22Rv1 (cell line): ENCODE measurements around the gene DNAH3.

ENCODE experiments used
- H3K27ac ChIP-seq: fragments of 450-650 bp; 2 replicates; pipeline ENCODE4 v1.5.1; 2017
- CTCF ChIP-seq: fragments of 450-650 bp; IDR thresholded peaks from 2 replicates; pipeline ENCODE4 v1.5.1; 2017; ENCODE audit warnings: mild to moderate bottlenecking
- ZFX ChIP-seq: fragments of 450-650 bp; IDR thresholded peaks from 2 replicates; pipeline ENCODE4 v1.6.1; 2017; ENCODE audit warnings: antibody characterized with exemption, borderline replicate concordance

The DNAH3 gene

GRCh38 chr16:21145738-21146137, 4.9 kb downstream of the DNAH3 start:
- H3K27ac ChIP-seq: no peak overlapping the region
- TF ChIP-seq ZFX: no peak

- H3K27ac ChIP-seq: no peak overlapping the region
- TF ChIP-seq CTCF: no peak
- no peak for TF ChIP-seq ZFX
Measured at GRCh38 chr16:21134053-21134452, 16.6 kb downstream of the DNAH3 start.

GRCh38 chr16:21130811-21131210, 19.8 kb downstream of the DNAH3 start:
- no peak overlapping the region for H3K27ac ChIP-seq
- no peak for TF ChIP-seq ZFX
- no peak for TF ChIP-seq CTCF

- H3K27ac ChIP-seq: no peak overlapping the region
- TF ChIP-seq ZFX: no peak
- no peak for TF ChIP-seq CTCF
Measured at GRCh38 chr16:21128991-21129390, 21.7 kb downstream of the DNAH3 start.

- TF ChIP-seq CTCF: no peak
- no peak for TF ChIP-seq ZFX
- no peak overlapping the region for H3K27ac ChIP-seq
Measured at GRCh38 chr16:21126518-21126917, 24.1 kb downstream of the DNAH3 start.

GRCh38 chr16:21125191-21125590, 25.5 kb downstream of the DNAH3 start:
- TF ChIP-seq ZFX (no peak), CTCF (no peak)
- H3K27ac ChIP-seq: no peak overlapping the region

GRCh38 chr16:21120976-21121520, 29.6 kb downstream of the DNAH3 start:
- H3K27ac ChIP-seq: no peak overlapping the region
- TF ChIP-seq CTCF (no peak), ZFX (no peak)

GRCh38 chr16:21117567-21117966, 33.1 kb downstream of the DNAH3 start:
- H3K27ac ChIP-seq: no peak overlapping the region
- no peak for TF ChIP-seq ZFX
- TF ChIP-seq CTCF: no peak
